ENCODE results near the gene SRP72. TPM values are rescaled to one million over a fixed set of nuclear protein-coding genes. Genes with fewer than 3 reads are reported as not detected.

The SRP72 gene
- polyA plus RNA-seq, 1 of the 3 experiments (the other 2 are of a cell fraction), result 47.6 TPM

DNA sequence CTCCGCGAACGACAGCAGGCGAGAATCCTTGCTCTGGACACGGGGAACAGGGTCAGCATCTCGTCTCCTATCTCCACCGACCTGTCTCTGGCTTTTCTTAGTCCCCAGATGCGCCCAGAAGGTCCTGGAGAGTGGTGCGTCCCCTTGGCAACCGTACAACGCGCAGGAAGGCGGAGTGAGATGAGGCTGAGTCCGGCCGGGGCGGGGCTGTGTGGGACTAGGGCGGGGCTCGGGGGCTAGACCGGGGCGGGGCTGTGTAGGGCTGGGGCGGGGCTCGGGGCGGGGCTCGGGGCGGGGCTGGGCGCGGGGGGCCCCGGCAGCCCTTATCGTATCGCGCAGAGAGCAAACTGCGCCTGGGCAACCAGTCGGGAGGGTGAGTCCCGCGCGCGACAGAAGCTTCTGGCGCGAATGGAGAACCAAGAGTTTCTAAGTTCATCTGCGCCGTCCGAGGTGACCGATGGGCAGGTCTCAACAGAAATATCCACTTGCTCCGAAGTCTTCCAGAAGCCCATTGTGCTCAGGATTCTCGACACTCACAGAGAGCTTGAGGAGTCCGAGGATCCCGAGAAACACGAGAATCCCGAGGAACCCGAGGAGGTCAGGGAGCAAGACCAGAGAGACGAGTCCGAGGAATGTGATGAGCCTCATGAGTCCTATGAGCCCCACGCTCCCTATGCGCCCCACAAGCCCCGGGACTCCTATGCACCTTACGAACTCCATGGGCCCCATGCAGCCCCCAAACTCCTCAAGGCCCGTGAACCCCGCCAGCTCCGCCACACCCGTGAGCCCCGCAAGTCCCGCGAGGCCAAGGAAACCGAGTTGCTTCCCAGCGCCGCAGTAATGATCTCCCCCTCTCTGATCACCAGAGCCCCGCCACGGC, 63.1 kb downstream of the SRP72 start (continued):
- TF ChIP-seq, protein P1, sequence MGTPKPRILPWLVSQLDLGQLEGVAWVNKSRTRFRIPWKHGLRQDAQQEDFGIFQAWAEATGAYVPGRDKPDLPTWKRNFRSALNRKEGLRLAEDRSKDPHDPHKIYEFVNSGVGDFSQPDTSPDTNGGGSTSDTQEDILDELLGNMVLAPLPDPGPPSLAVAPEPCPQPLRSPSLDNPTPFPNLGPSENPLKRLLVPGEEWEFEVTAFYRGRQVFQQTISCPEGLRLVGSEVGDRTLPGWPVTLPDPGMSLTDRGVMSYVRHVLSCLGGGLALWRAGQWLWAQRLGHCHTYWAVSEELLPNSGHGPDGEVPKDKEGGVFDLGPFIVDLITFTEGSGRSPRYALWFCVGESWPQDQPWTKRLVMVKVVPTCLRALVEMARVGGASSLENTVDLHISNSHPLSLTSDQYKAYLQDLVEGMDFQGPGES (IDR thresholded peaks at IDR 0.05; ENCODE audit: low read depth, low read length), result 0 out of 2 replicates have a peak, but pooled peaks have one; percentile 6
- TF ChIP-seq SIN3A (IDR thresholded peaks at IDR 0.05; ENCODE audit: borderline replicate concordance, low read depth, low read length), result no peak

DNA sequence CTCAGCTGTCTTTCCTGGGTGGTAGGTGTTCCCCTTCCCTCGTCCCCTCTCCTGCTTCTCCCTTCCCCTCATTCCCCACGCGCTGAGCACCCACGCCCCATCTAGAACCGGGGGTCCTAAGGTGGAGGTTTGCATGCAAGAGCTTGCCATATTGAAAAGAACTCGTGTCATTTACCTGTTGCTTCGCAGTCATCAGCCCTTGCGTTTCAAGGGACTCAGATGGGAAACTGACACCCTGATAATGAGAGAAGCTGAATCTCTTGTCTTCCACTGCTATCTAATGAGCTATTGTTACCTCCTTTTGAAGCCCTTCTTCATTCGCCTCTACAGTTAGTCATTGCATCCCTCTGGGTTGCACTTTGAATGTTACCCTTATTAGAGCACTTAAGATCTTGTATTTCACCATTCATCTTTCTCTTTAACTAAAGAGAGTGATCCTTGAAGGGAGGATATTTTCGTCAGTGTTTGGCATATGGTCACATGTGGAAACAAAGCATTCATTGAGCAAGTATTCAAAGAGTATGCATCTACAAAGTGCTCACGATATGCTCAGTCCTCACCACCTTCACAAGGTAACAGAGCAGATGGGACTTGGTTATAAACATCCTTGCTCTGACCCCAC, 63.8 kb downstream of the SRP72 start:
- CTCF ChIA-PET, result interaction anchor here (0.7 to 5.0 kb wide), 4 partner anchors 13 to 230 kb away, joined by 3 to 37 read pairs (median 4); no protein-coding TSS in a partner anchor
- WGBS (ENCODE audit: low lambda C conversion rate), result 57% methylated on average over 11 of the region's 11 CpGs
- TF ChIP-seq, protein P2, sequence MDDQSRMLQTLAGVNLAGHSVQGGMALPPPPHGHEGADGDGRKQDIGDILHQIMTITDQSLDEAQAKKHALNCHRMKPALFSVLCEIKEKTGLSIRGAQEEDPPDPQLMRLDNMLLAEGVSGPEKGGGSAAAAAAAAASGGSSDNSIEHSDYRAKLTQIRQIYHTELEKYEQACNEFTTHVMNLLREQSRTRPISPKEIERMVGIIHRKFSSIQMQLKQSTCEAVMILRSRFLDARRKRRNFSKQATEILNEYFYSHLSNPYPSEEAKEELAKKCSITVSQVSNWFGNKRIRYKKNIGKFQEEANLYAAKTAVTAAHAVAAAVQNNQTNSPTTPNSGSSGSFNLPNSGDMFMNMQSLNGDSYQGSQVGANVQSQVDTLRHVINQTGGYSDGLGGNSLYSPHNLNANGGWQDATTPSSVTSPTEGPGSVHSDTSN (IDR thresholded peaks at IDR 0.05), result no peak
- TF ChIP-seq TAF1 (IDR thresholded peaks at IDR 0.05; ENCODE audit: borderline replicate concordance, low read depth, low read length) (no peak), EZH2phosphoT487 (IDR thresholded peaks at IDR 0.05; ENCODE audit: borderline replicate concordance, low read depth) (no peak), NRF1 (IDR thresholded peaks at IDR 0.05; ENCODE audit: low read depth, low read length) (no peak), POLR2AphosphoS5 (IDR thresholded peaks at IDR 0.05; ENCODE audit: low read depth, low read length) (no peak), GATA2 (CRISPR knock-in tag; IDR thresholded peaks at IDR 0.05) (no peak), SIN3A (IDR thresholded peaks at IDR 0.05; ENCODE audit: borderline replicate concordance, low read depth, low read length) (no peak), ELF1 (IDR thresholded peaks at IDR 0.05) (no peak), RFX5 (IDR thresholded peaks at IDR 0.05; ENCODE audit: low read length) (no peak), TEAD4 (IDR thresholded peaks at IDR 0.05; ENCODE audit: borderline replicate concordance, insufficient read depth) (no peak)
- TF ChIP-seq, protein P1 (IDR thresholded peaks at IDR 0.05; ENCODE audit: low read depth, low read length), result no peak
- TF ChIP-seq, protein P3, sequence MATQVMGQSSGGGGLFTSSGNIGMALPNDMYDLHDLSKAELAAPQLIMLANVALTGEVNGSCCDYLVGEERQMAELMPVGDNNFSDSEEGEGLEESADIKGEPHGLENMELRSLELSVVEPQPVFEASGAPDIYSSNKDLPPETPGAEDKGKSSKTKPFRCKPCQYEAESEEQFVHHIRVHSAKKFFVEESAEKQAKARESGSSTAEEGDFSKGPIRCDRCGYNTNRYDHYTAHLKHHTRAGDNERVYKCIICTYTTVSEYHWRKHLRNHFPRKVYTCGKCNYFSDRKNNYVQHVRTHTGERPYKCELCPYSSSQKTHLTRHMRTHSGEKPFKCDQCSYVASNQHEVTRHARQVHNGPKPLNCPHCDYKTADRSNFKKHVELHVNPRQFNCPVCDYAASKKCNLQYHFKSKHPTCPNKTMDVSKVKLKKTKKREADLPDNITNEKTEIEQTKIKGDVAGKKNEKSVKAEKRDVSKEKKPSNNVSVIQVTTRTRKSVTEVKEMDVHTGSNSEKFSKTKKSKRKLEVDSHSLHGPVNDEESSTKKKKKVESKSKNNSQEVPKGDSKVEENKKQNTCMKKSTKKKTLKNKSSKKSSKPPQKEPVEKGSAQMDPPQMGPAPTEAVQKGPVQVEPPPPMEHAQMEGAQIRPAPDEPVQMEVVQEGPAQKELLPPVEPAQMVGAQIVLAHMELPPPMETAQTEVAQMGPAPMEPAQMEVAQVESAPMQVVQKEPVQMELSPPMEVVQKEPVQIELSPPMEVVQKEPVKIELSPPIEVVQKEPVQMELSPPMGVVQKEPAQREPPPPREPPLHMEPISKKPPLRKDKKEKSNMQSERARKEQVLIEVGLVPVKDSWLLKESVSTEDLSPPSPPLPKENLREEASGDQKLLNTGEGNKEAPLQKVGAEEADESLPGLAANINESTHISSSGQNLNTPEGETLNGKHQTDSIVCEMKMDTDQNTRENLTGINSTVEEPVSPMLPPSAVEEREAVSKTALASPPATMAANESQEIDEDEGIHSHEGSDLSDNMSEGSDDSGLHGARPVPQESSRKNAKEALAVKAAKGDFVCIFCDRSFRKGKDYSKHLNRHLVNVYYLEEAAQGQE (IDR thresholded peaks at IDR 0.05; ENCODE audit: low read depth, low read length), result no peak
- TF ChIP-seq, protein P4, sequence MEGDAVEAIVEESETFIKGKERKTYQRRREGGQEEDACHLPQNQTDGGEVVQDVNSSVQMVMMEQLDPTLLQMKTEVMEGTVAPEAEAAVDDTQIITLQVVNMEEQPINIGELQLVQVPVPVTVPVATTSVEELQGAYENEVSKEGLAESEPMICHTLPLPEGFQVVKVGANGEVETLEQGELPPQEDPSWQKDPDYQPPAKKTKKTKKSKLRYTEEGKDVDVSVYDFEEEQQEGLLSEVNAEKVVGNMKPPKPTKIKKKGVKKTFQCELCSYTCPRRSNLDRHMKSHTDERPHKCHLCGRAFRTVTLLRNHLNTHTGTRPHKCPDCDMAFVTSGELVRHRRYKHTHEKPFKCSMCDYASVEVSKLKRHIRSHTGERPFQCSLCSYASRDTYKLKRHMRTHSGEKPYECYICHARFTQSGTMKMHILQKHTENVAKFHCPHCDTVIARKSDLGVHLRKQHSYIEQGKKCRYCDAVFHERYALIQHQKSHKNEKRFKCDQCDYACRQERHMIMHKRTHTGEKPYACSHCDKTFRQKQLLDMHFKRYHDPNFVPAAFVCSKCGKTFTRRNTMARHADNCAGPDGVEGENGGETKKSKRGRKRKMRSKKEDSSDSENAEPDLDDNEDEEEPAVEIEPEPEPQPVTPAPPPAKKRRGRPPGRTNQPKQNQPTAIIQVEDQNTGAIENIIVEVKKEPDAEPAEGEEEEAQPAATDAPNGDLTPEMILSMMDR (IDR thresholded peaks at IDR 0.05), result no peak

More for the DNA sequence above, 63.8 kb downstream of the SRP72 start:
- POLR2A ChIA-PET, result interaction anchor here (0.8 to 2.4 kb wide), 4 partner anchors 13 to 95 kb away, joined by 3 to 8 read pairs (median 4); partner anchors contain the start of genes PAICS and PPAT
- Histone ChIP-seq H2AFZ (ENCODE audit: low read depth) (peak overlapping the region; percentile 99), H3K27ac (ENCODE audit: low read depth in 2 of 2, low read length in 1 of 2) (no peak overlapping the region), H3K79me2 (ENCODE audit: insufficient read depth) (no peaks in the 10 kb centered on the region), H4K20me1 (ENCODE audit: insufficient read depth) (no peaks in the 10 kb centered on the region), H3K27me3 (ENCODE audit: insufficient read depth) (no peaks in the 10 kb centered on the region), H3K4me3 (ENCODE audit: low read depth in 2 of 2, low read length in 1 of 2) (peak overlapping the region; percentile 64 to 84), H3F3A (replicated peaks; ENCODE audit: insufficient read depth) (no peaks in the 10 kb centered on the region), H3K4me1 (ENCODE audit: control insufficient read depth in 1 of 2, insufficient read depth in 2 of 2, low read depth in 1 of 2, low read length in 1 of 2) (peaks cover 0 to 11% of the 10 kb centered on the region in 2 experiments; a peak in 1 of 4 replicates), H3K4me2 (peak overlapping the region; percentile 92), H3K9ac (peak overlapping the region; percentile 72; the same call in 1 of the 2 replicates), H3K9me3 (no peaks in the 10 kb centered on the region), H3K9me2 (no peaks in the 10 kb centered on the region), H3K36me3 (replicated peaks in 1 of 2; ENCODE audit: control insufficient read depth in 1 of 2, insufficient read depth in 2 of 2, low read length in 1 of 2) (no peaks in the 10 kb centered on the region)
- DNase-seq, result no peak
